Measurements from ENCODE around the gene ETDA. TPM values are rescaled to one million over a fixed set of nuclear protein-coding genes. Genes with fewer than 3 reads are reported as not detected.
"Not testable (repeated sequence)": the region's sequence is repeated elsewhere in the genome, so short reads cannot be mapped to it uniquely, and the experiment has no call there.

Gene ETDA
- total RNA-seq (not detected), polyA plus RNA-seq (ENCODE audit: insufficient read length in 6 of 6) (under 1 TPM in 4 of 6 donors, not detected in 2; 0.28 to 0.43 (median 0.38) TPM)
- long read RNA-seq, donor 1 = 0 reads
- long read RNA-seq, donor 2 = 0 reads
- long read RNA-seq, donor 3 = 0 reads
- long read RNA-seq, donor 4 = 0 reads
- long read RNA-seq, donor 5 = 0 reads
- long read RNA-seq, donor 6 = 0 reads
- long read RNA-seq, donor 7 = 0 reads
- long read RNA-seq, donor 8 = 0 reads
- long read RNA-seq, donor 9 = 0 reads
- long read RNA-seq, donor 10 = 0 reads
- long read RNA-seq, donor 11 = 0 reads
- long read RNA-seq, donor 12 = 0 reads

- H3K4me3 ChIP-seq; DNase-seq; H3K9me3 ChIP-seq; H3K36me3 ChIP-seq; ATAC-seq; intact Hi-C loops (cut with DNase I); H3K27ac ChIP-seq; H3K27me3 ChIP-seq; H3K4me1 ChIP-seq: not testable (repeated sequence)
These were observed at the start of gene ETDA for GRCh38 chrX:135252011-135252518. Gene ETDA (plus strand): TSS chrX:135252061. CDS start chrX:135253277, 1,216 bp downstream.

DNA sequence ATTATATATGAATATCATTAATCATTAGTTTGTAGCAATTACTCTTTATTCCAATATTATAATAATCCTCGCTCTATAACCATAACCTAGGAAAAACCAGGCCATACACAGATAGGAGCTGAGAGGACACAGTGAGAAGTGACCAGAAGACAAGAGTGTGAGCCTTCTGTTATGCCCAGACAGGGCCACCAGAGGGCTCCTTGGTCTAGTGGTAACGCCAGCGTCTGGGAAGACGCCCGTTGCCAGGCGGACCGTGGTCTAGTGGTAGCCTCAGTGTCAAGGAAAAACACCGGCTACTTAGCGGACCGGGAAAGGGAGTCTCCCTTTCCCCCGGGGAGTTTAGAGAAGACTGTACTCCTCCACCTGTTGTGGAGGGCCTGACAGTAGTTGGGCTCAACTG lies 45.4 kb upstream of the ETDA start:
- ATAC-seq; H3K27me3 ChIP-seq; intact Hi-C loops (cut with DNase I); H3K9me3 ChIP-seq; H3K4me1 ChIP-seq; H3K36me3 ChIP-seq; H3K4me3 ChIP-seq; H3K27ac ChIP-seq; DNase-seq: not testable (repeated sequence)
- peak; percentile 32 for TF ChIP-seq CTCF (IDR thresholded peaks at IDR 0.05)

DNA sequence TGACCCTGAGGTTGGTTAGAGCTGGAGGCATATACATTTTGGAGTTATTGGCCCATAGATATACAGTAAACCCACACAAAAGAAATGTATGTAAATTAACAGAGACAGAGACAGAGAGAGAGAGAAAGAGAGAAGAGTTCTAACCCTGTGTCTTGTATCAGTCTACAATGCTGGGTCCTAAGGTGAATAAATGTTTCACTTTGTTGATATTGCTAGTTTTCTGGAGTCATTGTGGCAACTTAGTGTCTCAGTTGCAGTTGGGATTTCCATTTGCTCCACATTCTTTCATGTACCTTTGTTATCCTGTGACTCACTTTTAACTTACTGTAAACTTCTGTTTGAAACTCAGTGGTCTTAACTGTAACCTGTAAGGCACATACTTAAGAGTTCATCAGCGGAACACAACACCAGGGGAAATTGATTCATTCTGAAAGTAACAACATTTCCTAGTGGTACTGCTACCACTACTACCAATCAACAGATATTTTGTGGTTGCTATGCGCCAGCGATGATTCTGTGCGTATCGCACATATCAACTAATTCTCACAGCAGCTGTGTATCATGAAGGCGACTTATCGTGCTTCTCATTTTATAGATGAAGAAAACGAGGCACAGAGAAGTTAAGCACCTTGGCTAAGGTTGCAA lies 38.5 kb upstream of the ETDA start:
- intact Hi-C loops (cut with DNase I) = no loop called here

DNA sequence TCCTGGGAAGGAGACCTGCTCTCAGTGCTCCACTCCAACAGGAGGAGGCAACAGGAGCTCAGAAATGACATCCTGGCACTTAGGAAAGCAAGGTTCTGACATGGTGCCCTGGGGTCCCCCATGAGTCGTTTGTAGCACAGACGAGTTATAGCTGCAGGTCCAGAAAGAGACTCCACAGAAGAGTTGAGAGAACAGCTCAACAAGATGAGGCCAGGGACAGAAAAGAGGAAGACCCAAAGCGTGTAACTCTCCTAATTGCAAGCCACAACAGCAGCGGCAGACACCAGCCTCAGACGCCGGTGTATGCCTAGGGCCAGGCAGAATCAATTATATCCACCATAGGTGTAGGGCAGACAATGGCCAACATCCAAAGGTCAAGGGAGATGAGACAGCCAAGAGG lies 5.9 kb upstream of the ETDA start:
- H3K36me3 ChIP-seq; H3K4me1 ChIP-seq; DNase-seq; H3K4me3 ChIP-seq; ATAC-seq; H3K9me3 ChIP-seq; H3K27me3 ChIP-seq; intact Hi-C loops (cut with DNase I); H3K27ac ChIP-seq: not testable (repeated sequence)

More for the DNA sequence above, 38.5 kb upstream of the ETDA start:
- Histone ChIP-seq H3K36me3 (no peaks in the 10 kb centered on the region), H3K27me3 (no peaks in the 10 kb centered on the region), H3K9me3 (no peaks in the 10 kb centered on the region), H3K4me3 (no peak overlapping the region), H3K27ac (no peak overlapping the region), H3K4me1 (no peaks in the 10 kb centered on the region)
- DNase-seq (no peak), ATAC-seq (no peak)
- TF ChIP-seq CTCF (IDR thresholded peaks at IDR 0.05) = no peak

GRCh38 chrX:135256087-135256684 lies 4.3 kb downstream of the ETDA start:
- H3K4me3 ChIP-seq; H3K4me1 ChIP-seq; DNase-seq; ATAC-seq; H3K27ac ChIP-seq; H3K9me3 ChIP-seq; H3K27me3 ChIP-seq; H3K36me3 ChIP-seq; intact Hi-C loops (cut with DNase I): not testable (repeated sequence)

GRCh38 chrX:135256923-135257322 lies 5.1 kb downstream of the ETDA start:
- H3K4me1 ChIP-seq = no peaks in the 10 kb centered on the region
- H3K36me3 ChIP-seq = no peaks in the 10 kb centered on the region
- no peaks in the 10 kb centered on the region for H3K9me3 ChIP-seq
- TF ChIP-seq CTCF (IDR thresholded peaks at IDR 0.05) = no peak
- DNase-seq (no peak), ATAC-seq (no peak)
- H3K4me3 ChIP-seq = no peak overlapping the region
- intact Hi-C loops (cut with DNase I) = no loop called here
- no peak overlapping the region for H3K27ac ChIP-seq
- H3K27me3 ChIP-seq = no peaks in the 10 kb centered on the region

Measured in left lung (tissue), 14 donors.